Sigmoid colon (tissue), 4 donors: Measurements from ENCODE around the gene MCMBP.

Experiments used
- EP300 ChIP-seq, 4 donors: sonication (generic); formaldehyde crosslinking; IDR thresholded peaks; one replicate each; pipeline ENCODE4 v1.6.1; 2017; ENCODE audit warnings: antibody characterized with exemption in 4 of 4
- POLR2A ChIP-seq, 2 donors: fragments of 450-650 bp; IDR thresholded peaks; one replicate each; pipeline ENCODE4 v1.6.1; 2016; ENCODE audit warnings: antibody characterized with exemption in 2 of 2, mild to moderate bottlenecking in 2 of 2, moderate library complexity in 2 of 2
- POLR2AphosphoS5 ChIP-seq, 4 donors: sonication (generic); formaldehyde crosslinking; IDR thresholded peaks; one replicate each; pipeline ENCODE4 v1.6.1; 2017; ENCODE audit warnings: antibody characterized with exemption in 4 of 4
- TF ChIP-seq, protein P1 (sequence below), 4 experiments: fragments of 450-650 bp in 3 of 4; fragments of 200-600 bp in 1 of 4; IDR thresholded peaks; one replicate each; pipeline ENCODE4 v1.5.1; 2016 to 2019; ENCODE audit warnings: antibody characterized with exemption in 4 of 4, mild to moderate bottlenecking in 3 of 4, moderate library complexity in 2 of 4

DNA sequence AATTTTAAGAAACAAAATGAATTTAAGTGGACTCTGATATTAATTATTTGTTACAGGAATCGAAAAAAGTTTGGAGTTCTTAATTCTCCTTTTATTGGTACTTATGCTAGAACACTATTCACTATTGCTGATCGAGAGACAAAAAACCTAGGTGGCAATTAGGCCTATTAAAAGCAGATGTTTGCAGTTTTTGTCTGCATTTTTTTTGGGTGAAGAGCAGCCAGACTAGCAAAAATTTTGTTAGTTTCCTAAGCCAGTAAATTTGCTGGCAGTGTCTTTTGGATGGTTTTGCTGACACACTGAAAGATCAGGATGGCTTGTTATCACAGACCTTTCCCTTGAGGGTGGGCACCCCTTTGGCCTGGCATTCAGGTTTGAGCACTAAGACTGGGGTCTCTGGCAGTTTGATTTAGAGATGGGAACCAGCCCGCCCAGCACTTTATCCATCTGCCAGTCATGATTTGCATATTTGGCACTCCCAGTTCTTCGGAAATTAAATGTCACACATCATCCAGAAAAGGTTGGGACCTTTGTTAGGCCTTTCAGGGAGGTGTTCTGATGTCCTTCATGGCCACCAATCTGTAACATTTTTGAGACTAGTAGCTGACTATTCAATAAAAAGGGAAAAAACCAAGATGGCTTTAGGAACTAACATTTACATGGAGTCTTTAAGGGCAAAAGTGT lies 89.5 kb downstream of the MCMBP start:
- TF ChIP-seq, protein P1, sequence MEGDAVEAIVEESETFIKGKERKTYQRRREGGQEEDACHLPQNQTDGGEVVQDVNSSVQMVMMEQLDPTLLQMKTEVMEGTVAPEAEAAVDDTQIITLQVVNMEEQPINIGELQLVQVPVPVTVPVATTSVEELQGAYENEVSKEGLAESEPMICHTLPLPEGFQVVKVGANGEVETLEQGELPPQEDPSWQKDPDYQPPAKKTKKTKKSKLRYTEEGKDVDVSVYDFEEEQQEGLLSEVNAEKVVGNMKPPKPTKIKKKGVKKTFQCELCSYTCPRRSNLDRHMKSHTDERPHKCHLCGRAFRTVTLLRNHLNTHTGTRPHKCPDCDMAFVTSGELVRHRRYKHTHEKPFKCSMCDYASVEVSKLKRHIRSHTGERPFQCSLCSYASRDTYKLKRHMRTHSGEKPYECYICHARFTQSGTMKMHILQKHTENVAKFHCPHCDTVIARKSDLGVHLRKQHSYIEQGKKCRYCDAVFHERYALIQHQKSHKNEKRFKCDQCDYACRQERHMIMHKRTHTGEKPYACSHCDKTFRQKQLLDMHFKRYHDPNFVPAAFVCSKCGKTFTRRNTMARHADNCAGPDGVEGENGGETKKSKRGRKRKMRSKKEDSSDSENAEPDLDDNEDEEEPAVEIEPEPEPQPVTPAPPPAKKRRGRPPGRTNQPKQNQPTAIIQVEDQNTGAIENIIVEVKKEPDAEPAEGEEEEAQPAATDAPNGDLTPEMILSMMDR (IDR thresholded peaks at IDR 0.05): no peak
- TF ChIP-seq POLR2A (IDR thresholded peaks at IDR 0.05) (no peak), EP300 (IDR thresholded peaks at IDR 0.05) (no peak), POLR2AphosphoS5 (IDR thresholded peaks at IDR 0.05) (no peak)
